Kidney epithelial cell (primary cell): ENCODE measurements around the gene STX8. TPM values are rescaled to one million over a fixed set of nuclear protein-coding genes. Genes with fewer than 3 reads are reported as not detected.

ENCODE experiments used
- DNase-seq: peaks from one replicate; pipeline ENCODE4 v3.0.0-alpha.2; 2010; ENCODE audit warnings: low read depth
- H3K27me3 ChIP-seq: 2 replicates; pipeline ENCODE4 v1.6.0; 2011; ENCODE audit warnings: low read length; ENCODE audit not compliant: control insufficient read depth, insufficient read depth
- H3K36me3 ChIP-seq: 2 replicates; pipeline ENCODE4 v1.5.1; 2011; ENCODE audit warnings: low read length; ENCODE audit not compliant: control insufficient read depth, insufficient read depth
- H3K4me3 ChIP-seq: 2 replicates; pipeline ENCODE4 v1.5.1; 2011; ENCODE audit warnings: low read depth, mild to moderate bottlenecking, control low read depth, low read length
- CTCF ChIP-seq: IDR thresholded peaks from 2 replicates; pipeline ENCODE4 v1.5.1; 2011; ENCODE audit warnings: mild to moderate bottlenecking, moderate library complexity, low read length, control low read depth, inconsistent platforms; ENCODE audit not compliant: insufficient read depth, poor library complexity, severe bottlenecking
- total RNA-seq: library from RNA; depleted of rRNA; stranded (reverse); fragments of >200 nt; gene quantifications from 2 replicates; pipeline ENCODE4 v1.2.3, GENCODE V29; 2015

Gene STX8
- total RNA-seq, 1 donor from 2014 or later: 76.3 TPM

- no peak overlapping the region for H3K4me3 ChIP-seq
- H3K27me3 ChIP-seq: no peaks in the 10 kb centered on the region
- TF ChIP-seq CTCF: no peak
- H3K36me3 ChIP-seq: no peaks in the 10 kb centered on the region
- DNase-seq: no peak
Observed at GRCh38 chr17:9424071-9424640, 151.5 kb downstream of the STX8 start.

GRCh38 chr17:9421525-9421924 lies 154.1 kb downstream of the STX8 start:
- H3K27me3 ChIP-seq: no peaks in the 10 kb centered on the region
- DNase-seq: no peak
- TF ChIP-seq CTCF: no peak
- H3K4me3 ChIP-seq: no peak overlapping the region
- H3K36me3 ChIP-seq: no peaks in the 10 kb centered on the region

- DNase-seq: no peak
- H3K36me3 ChIP-seq: no peaks in the 10 kb centered on the region
- no peak overlapping the region for H3K4me3 ChIP-seq
- no peak for TF ChIP-seq CTCF
- no peaks in the 10 kb centered on the region for H3K27me3 ChIP-seq
Observed at GRCh38 chr17:9419932-9420453, 155.6 kb downstream of the STX8 start.

- Histone ChIP-seq H3K36me3 (no peaks in the 10 kb centered on the region), H3K27me3 (no peaks in the 10 kb centered on the region), H3K4me3 (no peak overlapping the region)
- no peak for TF ChIP-seq CTCF
- DNase-seq: no peak
Observed at GRCh38 chr17:9414471-9414870, 161.1 kb downstream of the STX8 start.

- H3K4me3 ChIP-seq: no peak overlapping the region
- no peaks in the 10 kb centered on the region for H3K27me3 ChIP-seq
- no peak for DNase-seq
- no peaks in the 10 kb centered on the region for H3K36me3 ChIP-seq
- no peak for TF ChIP-seq CTCF
Observed at GRCh38 chr17:9410737-9411136, 164.9 kb downstream of the STX8 start.

GRCh38 chr17:9410301-9410700 lies 165.3 kb downstream of the STX8 start:
- no peaks in the 10 kb centered on the region for H3K36me3 ChIP-seq
- no peak overlapping the region for H3K4me3 ChIP-seq
- TF ChIP-seq CTCF: no peak
- DNase-seq: no peak
- H3K27me3 ChIP-seq: no peaks in the 10 kb centered on the region
